ENCODE measurements around the gene CYB561A3. TPM values are rescaled to one million over a fixed set of nuclear protein-coding genes. Genes with fewer than 3 reads are reported as not detected.
"Not testable (repeated sequence)": the region's sequence is repeated elsewhere in the genome, so short reads cannot be mapped to it uniquely, and the experiment has no call there.

The CYB561A3 gene
- total RNA-seq, 1 donor from 2014 or later, result 12.1 TPM

- H3K9me3 ChIP-seq (ENCODE audit: low read depth), result no peaks in the 10 kb centered on the region
- no peak overlapping the region for H3K27ac Mint-ChIP-seq
- no peak overlapping the region for H3K4me3 ChIP-seq
- no peak overlapping the region for H3K9ac ChIP-seq
- no peak overlapping the region for H3K4me3 Mint-ChIP-seq
- TF ChIP-seq EZH2 (IDR thresholded peaks at IDR 0.05) (no peak), EZH2phosphoT487 (IDR thresholded peaks at IDR 0.05) (no peak), CTCF (IDR thresholded peaks at IDR 0.05) (no peak)
- no peak overlapping the region for H2AFZ ChIP-seq (replicated peaks)
- H3K27ac ChIP-seq, result no peak overlapping the region
- peaks cover 22% of the 10 kb centered on the region for H3K4me1 Mint-ChIP-seq
- H3K79me2 ChIP-seq (ENCODE audit: low read depth), result peaks cover 5% of the 10 kb centered on the region
- no peaks in the 10 kb centered on the region for H4K20me1 ChIP-seq (ENCODE audit: low read depth)
- H3K4me1 ChIP-seq, result no peaks in the 10 kb centered on the region
- H3K27me3 ChIP-seq, result no peaks in the 10 kb centered on the region
- peaks cover 2% of the 10 kb centered on the region for H3K27me3 Mint-ChIP-seq (ENCODE audit: insufficient read depth, low read depth)
- H3F3A ChIP-seq (ENCODE audit: low read depth), result peaks cover 14% of the 10 kb centered on the region
- no peak overlapping the region for H3K4me2 ChIP-seq
- no peaks in the 10 kb centered on the region for H3K36me3 ChIP-seq
- H3K9me3 Mint-ChIP-seq, result peaks cover 12% of the 10 kb centered on the region
- H3K36me3 Mint-ChIP-seq, result peaks cover 11% of the 10 kb centered on the region
- DNase-seq (ENCODE audit: low spot score), result no peak
Measured at GRCh38 chr11:61390161-61390560, 28.5 kb upstream of the CYB561A3 start.

GRCh38 chr11:61384271-61385242 lies 22.9 kb upstream of the CYB561A3 start:
- H2AFZ ChIP-seq (replicated peaks), result peak overlapping the region; percentile 67
- H3K9ac ChIP-seq, result no peak overlapping the region
- H4K20me1 ChIP-seq (ENCODE audit: low read depth), result no peaks in the 10 kb centered on the region
- H3K9me3 Mint-ChIP-seq, result no peaks in the 10 kb centered on the region
- no peaks in the 10 kb centered on the region for H3K27me3 ChIP-seq
- H3K4me2 ChIP-seq, result no peak overlapping the region
- peak; percentile 36 for DNase-seq (ENCODE audit: low spot score)
- H3K9me3 ChIP-seq (ENCODE audit: low read depth), result no peaks in the 10 kb centered on the region
- no peaks in the 10 kb centered on the region for H3K4me1 ChIP-seq
- no peaks in the 10 kb centered on the region for H3K36me3 Mint-ChIP-seq
- peaks cover 3% of the 10 kb centered on the region for H3F3A ChIP-seq (ENCODE audit: low read depth)
- TF ChIP-seq EZH2phosphoT487 (IDR thresholded peaks at IDR 0.05), result no peak
- TF ChIP-seq CTCF (IDR thresholded peaks at IDR 0.05), result peak; percentile 40
- no peaks in the 10 kb centered on the region for H3K36me3 ChIP-seq
- peaks cover 4% of the 10 kb centered on the region for H3K4me1 Mint-ChIP-seq
- no peak overlapping the region for H3K4me3 Mint-ChIP-seq
- H3K27ac Mint-ChIP-seq, result no peak overlapping the region
- H3K27me3 Mint-ChIP-seq (ENCODE audit: insufficient read depth, low read depth), result peaks cover 4% of the 10 kb centered on the region
- H3K79me2 ChIP-seq (ENCODE audit: low read depth), result no peaks in the 10 kb centered on the region
- H3K4me3 ChIP-seq, result no peak overlapping the region
- H3K27ac ChIP-seq, result no peak overlapping the region

GRCh38 chr11:61383859-61384258 lies 22.2 kb upstream of the CYB561A3 start:
- not testable (repeated sequence) for H3K79me2 ChIP-seq (ENCODE audit: low read depth); H3K4me1 Mint-ChIP-seq; H3K27me3 ChIP-seq; H3K4me1 ChIP-seq; H3K4me3 Mint-ChIP-seq; H3F3A ChIP-seq (ENCODE audit: low read depth); H4K20me1 ChIP-seq (ENCODE audit: low read depth); H2AFZ ChIP-seq (replicated peaks); H3K4me3 ChIP-seq; H3K4me2 ChIP-seq; H3K27ac Mint-ChIP-seq; H3K27ac ChIP-seq; H3K36me3 Mint-ChIP-seq; DNase-seq (ENCODE audit: low spot score); H3K9ac ChIP-seq; H3K9me3 Mint-ChIP-seq; H3K27me3 Mint-ChIP-seq (ENCODE audit: insufficient read depth, low read depth); H3K36me3 ChIP-seq; H3K9me3 ChIP-seq (ENCODE audit: low read depth)

GRCh38 chr11:61380884-61381283 lies 19.2 kb upstream of the CYB561A3 start:
- Histone ChIP-seq H3K27ac (no peak overlapping the region), H3K27me3 (no peaks in the 10 kb centered on the region), H2AFZ (replicated peaks) (no peak overlapping the region), H3F3A (ENCODE audit: low read depth) (peaks cover 3% of the 10 kb centered on the region), H3K9ac (no peak overlapping the region), H3K4me1 (no peaks in the 10 kb centered on the region), H3K4me3 (no peak overlapping the region), H3K79me2 (ENCODE audit: low read depth) (no peaks in the 10 kb centered on the region), H3K36me3 (no peaks in the 10 kb centered on the region), H4K20me1 (ENCODE audit: low read depth) (no peaks in the 10 kb centered on the region), H3K4me2 (no peak overlapping the region), H3K9me3 (ENCODE audit: low read depth) (no peaks in the 10 kb centered on the region)
- TF ChIP-seq EZH2 (IDR thresholded peaks at IDR 0.05), result no peak
- H3K9me3 Mint-ChIP-seq, result no peaks in the 10 kb centered on the region
- no peak overlapping the region for H3K27ac Mint-ChIP-seq
- DNase-seq (ENCODE audit: low spot score), result no peak
- peaks cover 4% of the 10 kb centered on the region for H3K27me3 Mint-ChIP-seq (ENCODE audit: insufficient read depth, low read depth)
- peaks cover 12% of the 10 kb centered on the region for H3K36me3 Mint-ChIP-seq
- H3K4me3 Mint-ChIP-seq, result no peak overlapping the region
- peaks cover 4% of the 10 kb centered on the region for H3K4me1 Mint-ChIP-seq
